ENCODE data around the gene ASF1B.

The ASF1B gene

DNA sequence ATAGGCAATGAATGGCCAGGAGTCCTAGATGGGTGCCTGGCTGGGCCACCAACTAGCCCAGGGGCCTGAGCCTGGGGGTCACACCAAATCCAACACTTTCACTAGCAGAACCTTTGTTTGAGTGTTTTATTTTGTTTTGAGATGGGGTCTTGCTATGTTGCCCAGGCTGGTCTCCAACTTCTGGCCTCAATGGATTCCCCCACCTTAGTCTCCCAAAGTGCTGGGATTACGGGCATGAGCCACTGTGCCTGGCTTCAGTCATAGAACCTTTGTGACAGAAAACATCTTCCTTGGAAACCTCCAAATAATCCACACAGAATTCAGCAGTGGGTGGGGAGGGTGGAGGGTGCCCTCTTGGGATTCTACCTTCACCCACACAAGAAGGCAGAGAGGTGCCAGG, 24.9 kb downstream of the ASF1B start:
- no peak for DNase-seq (ENCODE audit: low read depth, low spot score)

DNA sequence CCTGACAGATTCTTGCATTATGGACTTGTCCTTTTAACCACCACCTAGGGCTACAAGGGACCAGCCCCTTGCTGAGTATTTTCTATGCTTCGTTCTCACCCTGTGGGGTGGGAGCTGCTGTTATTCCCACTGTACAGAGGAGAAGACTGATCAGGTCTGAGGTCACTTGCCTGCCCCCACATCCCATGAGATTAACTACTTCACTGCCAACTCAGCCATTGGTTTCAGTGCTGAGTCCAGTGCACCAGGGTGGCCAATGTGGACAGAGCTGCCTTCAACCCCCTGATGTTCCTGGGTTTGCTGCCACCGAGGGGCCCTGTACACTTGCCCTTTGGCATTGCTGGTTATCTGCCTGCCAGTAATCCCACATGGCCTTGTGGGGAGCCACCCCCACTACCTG, 25.7 kb downstream of the ASF1B start:
- DNase-seq (ENCODE audit: low read depth, low spot score) = no peak

DNA sequence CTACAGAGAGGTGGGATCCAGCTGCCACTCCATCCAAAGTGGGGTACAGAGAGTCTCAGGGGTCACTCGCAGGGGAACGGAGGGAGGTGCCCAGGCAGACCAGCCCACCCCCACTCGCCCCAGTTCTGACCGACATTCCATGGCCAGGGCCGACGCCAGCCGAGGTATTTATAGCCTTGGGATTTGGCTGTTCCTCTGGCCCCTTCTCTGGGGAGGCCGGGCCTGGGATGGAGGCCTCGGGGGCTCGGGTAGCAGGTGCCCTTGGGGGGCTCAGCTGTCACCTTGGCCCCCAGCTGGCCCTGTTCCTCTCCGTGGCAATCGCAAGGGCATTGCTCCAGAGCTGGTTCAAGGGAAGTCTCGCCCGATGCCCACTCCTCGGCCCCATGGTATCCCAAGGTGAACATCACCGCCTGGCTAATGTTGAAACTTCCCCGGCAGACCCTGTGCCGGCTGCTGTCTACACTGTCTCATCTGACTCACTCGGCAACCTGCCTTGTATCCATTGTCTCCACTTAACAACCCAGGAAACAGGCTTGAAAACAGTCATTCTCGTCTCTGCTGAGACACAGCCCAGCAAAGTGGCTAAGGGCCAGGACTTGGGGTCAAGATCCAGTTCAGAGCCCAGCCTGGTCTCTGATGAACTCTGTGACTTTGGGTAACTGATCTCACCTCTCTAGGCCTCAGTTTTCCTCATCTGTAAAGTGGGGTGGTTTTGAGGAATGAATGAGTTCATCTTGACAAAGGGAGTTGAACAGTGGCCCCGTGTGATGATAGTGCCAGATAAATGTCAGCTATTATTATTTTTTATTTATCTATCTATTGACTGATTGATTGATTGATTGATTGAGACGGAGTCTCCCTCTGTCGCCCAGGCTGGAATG, 28.6 kb downstream of the ASF1B start:
- DNase-seq (ENCODE audit: low read depth, low spot score) = no peak

DNA sequence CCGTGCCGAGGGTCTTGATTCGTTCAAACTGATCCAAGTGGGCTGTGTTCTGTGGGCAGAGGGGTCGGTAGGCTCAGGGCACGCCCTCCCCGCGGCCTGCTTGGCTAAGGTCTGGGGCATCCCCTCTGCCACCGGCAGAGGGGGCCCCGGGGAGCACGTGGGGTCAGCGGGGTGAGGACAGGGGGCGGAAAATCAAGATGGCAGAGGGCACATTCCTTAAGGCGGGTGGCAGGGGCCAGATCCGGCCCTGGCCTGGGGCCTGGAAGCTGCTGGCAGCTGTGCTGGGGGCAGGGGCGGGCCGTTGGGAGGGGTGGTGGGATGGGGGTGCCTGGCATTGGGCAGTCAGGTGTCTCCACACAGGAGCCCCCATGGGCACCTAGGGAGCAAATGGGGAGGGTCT, 29.5 kb downstream of the ASF1B start:
- no peak for DNase-seq (ENCODE audit: low read depth, low spot score)

DNA sequence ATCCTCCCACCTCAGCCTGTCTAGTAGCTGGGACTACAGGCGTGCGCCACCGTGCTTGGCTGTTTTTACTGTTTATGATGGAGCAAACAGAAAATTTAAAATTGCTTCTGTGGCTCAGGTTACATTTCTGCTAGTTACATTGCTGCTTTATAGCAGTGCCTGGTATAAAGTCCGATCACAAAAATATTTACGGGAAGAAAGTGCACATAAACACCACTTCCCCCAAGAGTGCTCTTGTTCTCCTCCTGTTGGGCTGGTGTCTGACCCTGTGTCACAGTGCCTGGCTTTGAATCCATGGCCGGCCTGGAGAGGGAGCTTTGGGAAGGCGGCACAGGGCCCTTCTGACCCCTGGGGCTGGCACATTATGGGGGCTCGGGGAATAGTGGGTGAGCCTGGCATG, 30.7 kb downstream of the ASF1B start:
- no peak for DNase-seq (ENCODE audit: low read depth, low spot score)

DNA sequence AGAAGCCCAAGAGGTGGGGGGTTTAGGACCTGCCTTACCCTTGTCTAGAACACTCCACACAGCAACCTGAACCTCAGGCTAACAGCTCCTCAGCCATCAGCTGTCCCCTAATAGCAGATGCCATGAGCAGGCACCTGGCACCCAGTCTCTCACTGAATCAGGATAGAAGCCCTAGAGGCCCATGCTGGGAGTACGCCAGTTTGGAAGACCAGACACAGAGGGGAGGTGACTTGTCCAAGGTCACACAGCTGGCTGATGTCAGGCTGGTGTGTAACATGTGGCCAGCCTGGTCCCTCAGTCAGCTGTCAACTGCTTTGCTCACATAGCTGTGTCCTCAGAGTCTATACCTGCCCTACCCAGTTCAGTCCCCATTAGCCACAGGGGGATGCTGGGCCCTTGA, 33.1 kb downstream of the ASF1B start:
- no peak for DNase-seq (ENCODE audit: low read depth, low spot score)

DNA sequence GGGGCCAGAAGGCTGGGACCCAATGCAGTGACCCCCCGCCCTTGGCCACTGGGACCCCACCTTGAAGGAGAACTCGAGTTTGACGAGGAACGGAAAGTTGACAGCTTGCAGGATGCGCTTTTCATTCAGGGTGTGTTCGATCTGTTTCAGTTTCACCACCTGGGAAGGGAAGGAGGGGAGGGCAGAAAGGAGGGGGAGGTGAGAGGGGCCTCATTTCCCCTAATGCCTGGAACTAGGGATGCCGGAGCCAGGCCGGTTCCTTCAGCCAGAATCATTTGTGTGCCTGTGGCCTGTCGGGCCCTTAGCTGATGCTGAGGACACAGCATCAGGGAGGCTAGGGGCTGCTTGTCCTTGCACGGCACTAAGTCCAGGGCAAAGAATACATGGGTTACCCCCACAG, 33.6 kb downstream of the ASF1B start:
- no peak for DNase-seq (ENCODE audit: low read depth, low spot score)

DNA sequence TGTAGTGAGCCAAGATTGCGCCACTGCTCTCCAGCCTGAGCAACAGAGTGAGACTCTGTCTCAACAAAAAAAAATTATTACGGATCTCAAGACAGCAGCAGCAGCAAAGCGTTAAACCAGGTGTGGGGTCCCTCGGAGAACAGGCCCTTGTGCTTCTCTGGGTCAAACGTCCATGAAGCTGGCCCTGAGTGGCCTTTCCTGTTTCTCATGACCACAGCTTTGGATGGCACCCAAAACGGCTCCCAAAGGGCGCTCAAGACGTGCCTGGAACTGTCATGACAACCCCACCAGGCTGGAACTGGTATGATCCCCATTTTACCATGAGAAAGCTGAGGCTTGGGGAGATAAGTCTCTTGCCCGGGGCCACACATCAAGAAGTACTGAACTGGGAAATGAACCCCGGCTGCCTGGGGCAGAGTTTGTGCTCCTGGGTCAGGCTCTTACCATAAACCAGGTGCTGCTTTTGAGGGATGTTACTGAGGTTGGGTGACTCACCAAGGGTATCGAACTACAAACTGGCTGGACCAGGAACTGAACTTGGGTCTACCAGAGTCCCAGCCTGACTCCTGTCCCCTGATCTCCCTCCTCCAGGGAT, 34.2 kb downstream of the ASF1B start:
- DNase-seq (ENCODE audit: low read depth, low spot score) = no peak

DNA sequence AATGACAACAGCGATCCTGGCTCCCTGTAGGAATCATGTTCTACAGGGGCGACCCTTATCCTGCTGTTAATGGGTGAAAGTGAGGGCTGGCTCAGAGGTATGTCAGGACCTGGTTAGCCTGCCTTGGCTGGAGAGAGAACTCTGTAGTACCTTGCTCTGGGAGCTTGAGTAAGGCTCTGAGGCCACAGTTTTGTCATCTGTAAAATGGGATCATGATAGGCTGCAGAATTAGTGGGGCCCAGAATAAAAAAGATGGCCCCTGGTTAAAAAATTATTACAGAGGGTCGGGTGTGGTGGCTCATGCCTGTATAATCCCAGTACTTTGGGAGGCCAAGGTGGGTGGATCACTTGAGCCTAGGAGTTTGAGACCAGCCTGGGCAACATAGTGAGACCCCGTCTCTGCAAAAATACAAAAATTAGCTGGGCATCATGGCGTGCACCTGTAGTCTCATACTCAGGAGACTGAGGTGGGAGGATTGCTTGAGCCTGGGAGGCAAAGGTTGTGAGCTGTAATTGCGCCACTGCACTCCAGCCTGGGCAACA, 35.3 kb downstream of the ASF1B start:
- DNase-seq (ENCODE audit: low read depth, low spot score) = no peak

DNA sequence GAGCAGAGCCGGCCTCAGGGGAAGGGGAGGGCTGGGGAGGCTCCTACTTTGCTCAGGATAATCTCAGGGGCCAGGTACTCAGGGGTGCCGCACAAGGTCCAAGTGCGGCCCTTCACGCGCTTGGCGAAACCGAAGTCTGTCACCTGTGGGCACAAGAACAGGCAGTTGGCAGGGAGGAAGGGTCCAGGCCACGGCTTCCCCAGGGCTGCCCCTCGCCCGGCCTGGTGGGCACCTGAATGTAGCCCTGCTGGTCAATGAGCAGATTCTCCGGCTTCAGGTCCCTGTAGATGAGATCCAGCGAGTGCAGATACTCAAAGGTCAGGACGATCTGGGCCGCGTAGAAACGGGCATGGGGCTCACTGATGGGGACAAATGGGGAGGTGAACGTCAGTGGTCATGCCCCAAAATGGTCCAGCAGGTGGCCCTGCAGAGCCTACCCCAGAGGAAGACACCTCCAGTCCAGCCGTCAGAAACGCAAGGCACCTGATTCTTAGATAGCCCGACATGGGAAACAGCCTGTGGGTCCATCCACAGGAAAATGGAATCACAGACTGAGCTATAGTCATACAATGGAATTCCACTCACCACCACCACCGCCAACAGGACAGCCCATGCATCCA, 38.7 kb downstream of the ASF1B start:
- DNase-seq (ENCODE audit: low read depth, low spot score) = no peak

DNA sequence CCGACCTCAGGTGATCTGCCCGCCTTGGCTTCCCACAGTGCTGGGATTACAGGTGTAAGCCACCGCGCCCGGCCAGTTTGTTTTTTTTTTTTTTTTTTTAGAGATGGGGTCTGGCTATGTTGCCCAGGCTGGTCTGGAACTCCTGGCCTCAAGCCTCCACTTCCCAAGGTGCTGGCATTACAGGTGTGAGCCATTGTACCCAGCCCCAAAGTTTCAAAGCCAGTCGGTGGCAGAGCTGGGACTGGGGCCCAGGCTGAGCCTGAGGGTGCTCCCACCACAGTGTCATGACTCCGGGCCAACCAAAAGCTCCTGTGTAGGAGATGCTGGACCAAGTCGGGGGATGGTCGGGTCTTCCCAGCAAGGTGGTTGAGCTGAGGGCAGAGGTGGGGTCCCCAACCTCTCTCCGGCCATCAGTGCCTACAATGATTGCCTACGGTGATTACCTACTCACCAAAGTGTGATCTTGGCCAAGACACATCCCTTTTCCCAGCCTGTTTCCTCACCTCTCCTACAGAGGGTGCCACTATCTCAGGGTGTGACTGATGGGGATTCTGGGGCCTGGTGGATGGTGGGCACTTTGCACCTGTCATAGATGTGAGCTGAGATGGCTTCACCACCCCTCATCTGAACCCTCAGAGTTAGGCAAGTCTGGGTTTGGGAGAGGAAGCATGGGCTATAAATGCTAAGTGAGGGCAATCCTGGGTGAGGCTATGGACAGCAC, 40.0 kb downstream of the ASF1B start:
- DNase-seq (ENCODE audit: low read depth, low spot score) = no peak

DNA sequence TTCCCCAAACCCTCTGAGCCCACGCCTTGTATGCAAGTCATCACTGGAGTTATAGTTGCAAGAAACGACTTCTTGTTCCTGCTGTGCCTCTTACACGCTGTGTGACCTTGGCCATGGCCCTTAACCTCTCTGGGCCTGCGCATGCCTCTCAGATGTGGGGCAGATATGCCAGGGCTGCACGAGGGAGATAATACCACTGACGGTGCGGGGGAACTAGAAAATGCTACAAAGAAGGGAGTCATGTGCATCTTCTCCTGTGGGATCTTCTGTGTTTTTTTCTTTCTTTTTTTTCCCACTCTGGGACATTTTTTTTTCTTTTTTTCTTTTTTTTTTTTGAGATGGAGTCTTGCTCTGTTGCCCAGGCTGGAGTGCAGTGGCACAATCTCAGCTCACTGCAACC, 41.5 kb downstream of the ASF1B start:
- no peak for DNase-seq (ENCODE audit: low read depth, low spot score)

DNA sequence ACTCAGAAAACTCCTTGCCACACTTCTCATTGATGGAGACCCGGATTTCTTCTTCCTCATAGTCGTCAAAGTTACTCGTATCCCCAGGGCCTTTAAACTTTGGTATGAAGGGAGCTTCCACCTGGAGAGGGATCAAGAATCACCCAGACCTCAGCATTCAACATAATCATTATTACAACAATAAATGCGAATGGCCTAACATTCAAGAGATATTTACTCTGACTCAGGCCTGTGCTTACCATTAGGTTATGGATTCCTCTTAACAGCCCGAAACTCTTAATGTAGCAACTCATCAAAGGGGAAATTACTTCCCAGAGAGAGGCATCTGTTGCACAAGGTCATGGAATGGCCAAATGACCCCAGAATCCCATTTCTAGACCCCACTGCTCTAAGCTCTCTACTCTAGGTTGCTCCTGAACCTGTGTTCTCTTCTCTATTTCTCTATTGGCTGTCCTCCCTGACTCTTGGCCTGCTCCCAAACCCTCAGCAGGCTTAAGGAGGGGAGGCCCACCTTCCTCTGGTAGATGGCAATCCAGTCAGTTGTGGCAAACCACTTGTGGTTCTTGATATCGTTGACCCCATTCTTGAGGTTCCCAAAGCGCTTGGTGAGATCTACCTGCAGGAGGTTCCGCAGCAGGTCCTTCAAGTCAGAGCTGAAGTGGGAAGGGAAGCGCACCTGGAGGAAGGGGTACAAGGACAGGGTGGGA, 43.1 kb downstream of the ASF1B start:
- DNase-seq (ENCODE audit: low read depth, low spot score) = no peak

DNA sequence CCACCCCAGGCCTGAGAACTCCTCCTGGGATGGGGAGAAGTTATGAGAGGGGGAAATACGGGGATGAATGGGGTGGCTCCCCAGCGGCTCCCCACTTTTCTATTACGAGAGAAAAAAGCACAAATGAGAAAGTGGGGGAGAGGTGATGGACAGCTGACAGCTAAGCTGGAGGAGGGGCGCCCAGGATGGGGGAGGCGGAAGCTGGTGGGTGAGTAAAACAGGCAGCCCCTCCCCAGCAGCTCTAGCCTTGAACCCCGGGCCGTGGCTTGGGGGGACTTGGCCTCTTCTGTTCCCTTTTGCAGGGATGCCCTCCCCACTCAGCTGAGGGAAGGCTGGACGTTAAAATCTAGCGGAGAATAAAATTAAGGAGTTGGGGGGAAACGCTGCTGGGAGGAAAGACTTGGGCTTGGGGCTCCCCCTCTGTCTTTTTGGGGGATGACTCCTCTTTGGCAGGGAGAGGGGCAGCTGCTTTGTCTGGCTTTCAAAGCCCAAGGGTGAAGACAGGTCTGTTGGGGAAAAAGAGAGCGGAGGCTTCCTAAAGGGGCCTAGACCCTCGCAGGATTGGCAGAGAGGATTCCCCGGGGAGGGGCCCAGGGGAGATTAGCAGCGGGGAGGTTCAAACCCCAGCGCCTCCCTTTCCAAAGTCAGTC, 44.5 kb downstream of the ASF1B start:
- DNase-seq (ENCODE audit: low read depth, low spot score) = no peak

DNA sequence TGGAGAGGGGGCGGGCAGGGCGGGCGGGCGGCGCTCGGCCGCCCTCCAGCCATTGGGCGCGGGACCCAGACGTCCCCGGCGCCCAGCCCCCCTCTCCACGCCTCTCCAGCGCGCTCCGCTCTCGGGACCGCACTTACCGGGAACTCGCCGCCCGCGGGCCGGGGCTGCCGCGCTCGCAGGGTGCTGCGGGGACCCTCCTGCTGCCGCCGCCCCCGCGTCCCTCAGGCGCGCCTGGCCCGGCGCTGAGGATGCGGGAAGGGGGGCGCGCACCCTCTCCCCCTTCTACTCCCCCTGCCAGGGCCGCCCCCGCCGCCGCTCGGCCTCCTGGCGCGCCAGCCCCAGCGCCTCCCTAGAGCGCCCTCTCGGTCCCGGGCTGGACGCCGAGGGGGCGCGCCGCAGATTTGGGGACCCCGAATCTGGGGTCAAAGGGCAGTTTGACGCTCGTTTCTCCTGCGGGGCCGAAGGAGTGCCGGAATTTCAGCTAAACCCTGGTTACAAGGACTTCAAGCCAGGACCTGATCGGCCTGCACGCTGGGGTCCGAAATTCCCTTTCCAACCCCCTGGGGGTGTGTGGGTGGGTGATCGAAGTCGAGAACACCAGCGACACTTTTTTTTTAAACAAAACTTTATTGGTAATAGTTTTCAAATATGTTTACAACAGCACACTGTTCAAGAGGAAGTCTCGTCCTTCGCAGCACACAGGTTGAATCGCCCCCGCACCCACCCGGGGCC, 45.1 kb downstream of the ASF1B start:
- DNase-seq (ENCODE audit: low read depth, low spot score) = no peak

DNA sequence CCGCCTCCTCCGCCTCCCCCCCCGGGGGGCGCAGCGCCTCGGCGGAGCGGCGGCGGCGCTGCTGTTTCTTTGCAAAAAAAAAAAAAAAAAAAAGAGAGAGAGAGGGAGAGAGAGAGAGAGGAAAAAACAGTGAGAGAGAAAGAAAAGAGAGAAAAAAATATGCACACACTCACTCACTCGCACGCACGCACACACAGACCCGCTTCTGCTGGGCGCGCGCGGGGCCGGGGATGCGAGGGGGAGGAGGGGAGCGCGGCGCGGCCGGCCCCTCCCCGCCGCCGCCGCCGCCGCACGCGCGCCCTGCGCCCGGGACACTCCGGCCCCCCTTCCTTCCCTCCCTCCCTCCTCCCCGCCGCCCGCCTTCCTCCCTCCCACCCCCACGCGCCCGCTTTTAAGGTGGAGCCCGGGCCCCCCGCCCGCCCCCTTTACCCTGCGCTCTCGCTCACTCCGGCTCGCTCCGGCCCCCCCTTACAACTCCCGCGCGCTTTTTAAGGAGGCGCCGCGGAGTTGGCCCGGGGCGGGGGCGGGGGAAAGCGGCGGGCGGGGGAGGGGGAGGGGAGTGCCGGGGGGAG, 45.8 kb downstream of the ASF1B start, which contains the start of gene SAMD1:
Gene SAMD1 (minus strand): TSS at position 243 of the 572 bp plus-strand sequence.
- no peak for DNase-seq (ENCODE audit: low read depth, low spot score)

DNA sequence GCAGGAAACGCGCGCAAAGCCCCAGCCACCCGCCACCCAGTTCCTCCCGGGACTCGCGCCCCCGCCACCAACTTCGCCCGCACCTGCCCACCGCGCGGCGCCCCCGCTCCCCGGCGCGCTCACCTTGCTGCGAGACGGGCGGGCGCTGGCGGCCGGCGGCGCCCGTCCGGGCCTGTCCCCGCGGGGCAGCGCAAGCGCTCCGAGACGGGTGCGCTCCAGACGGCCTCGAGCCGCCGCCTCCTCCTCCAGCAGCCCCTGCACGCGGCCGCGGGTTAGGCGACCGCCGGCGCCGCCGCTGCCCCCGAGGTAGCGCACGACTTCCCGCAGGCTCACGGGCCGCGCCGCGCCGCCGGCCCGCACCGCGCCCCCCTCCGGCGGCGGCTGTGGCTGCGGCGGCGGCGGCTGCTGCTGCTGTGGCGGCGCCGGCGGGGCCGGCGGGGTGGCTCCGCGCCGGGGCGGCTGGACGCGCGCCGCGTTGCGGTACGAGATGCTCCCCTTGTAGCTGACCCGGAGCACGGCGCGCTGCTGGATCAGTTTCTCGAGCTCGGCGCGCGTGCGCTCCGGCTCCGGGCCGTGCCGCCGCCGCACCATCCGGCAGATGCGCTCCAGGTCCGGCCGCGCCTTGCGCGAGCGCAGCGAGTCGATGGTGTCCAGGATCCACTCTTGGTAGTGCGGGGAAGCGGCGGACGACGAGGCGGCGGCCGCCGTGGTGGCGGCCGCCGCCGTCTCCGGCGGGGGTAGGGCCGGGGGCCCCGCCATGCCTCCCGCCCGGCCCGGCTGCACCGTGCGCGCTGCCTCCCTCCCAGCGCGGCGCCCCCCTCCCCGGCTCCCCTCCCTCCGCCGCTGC, 46.5 kb downstream of the ASF1B start:
- DNase-seq (ENCODE audit: low read depth, low spot score) = no peak

DNA sequence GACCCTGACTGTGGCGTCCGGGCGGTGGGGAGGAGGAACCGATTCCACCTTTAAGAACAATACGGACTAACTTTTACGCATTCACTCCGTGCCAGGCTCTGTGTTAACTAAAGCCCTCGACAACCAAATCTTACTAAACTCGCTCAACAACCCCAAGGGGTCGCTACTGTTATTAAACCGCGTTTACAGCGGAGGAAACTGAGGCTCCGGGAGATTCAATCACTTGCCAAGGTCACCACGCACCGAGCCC, 47.1 kb downstream of the ASF1B start:
- DNase-seq (ENCODE audit: low read depth, low spot score) = no peak
